IMR-90 (cell line): ENCODE measurements around the gene RPL35. TPM values are rescaled to one million over a fixed set of nuclear protein-coding genes. Genes with fewer than 3 reads are reported as not detected.

Experiments
- ATAC-seq: fragments of 200-7000 bp; cut with Tn5 transposase; 2 replicates; pipeline ENCODE4 v1.9.1; 2020; ENCODE audit warnings: low read depth, mild to moderate bottlenecking, moderate library complexity
- BruUV-seq: library from RNA; stranded (reverse); fragments of 400-500 nt; replicated peaks from 2 replicates; lab custom pipeline; 2021; lab: Mats Ljungman, UMichigan
- CTCF ChIA-PET: fragments of 300-600 bp; formaldehyde crosslinking; extraction: SDS; loops from one replicate; lab custom pipeline; 2021; ENCODE audit warnings: antibody characterized with exemption; lab: Yijun Ruan, JAX
- POLR2A ChIA-PET: fragments of 300-600 bp; sonication (Branson Sonifier 250); formaldehyde crosslinking; loops from one replicate; lab custom pipeline; 2022; ENCODE audit warnings: antibody characterized with exemption; ENCODE audit not compliant: unreplicated experiment; lab: Charles Lee
- DNase-seq: peaks from one replicate; pipeline ENCODE4 v3.0.0; 2013
- H2AFZ ChIP-seq: replicated peaks from 2 replicates; pipeline ENCODE3; 2013; ENCODE audit warnings: low read length, mild to moderate bottlenecking; ENCODE audit not compliant: poor library complexity
- H2AK5ac ChIP-seq: 2 replicates; pipeline ENCODE4 v1.6.1; 2013; ENCODE audit warnings: low read depth, low read length, inconsistent platforms
- H2AK9ac ChIP-seq: replicated peaks from 2 replicates; pipeline ENCODE3; 2013; ENCODE audit warnings: mild to moderate bottlenecking, low read depth, low read length, moderate library complexity; ENCODE audit not compliant: poor library complexity
- H2BK120ac ChIP-seq: 2 replicates; pipeline ENCODE4 v1.6.1; 2013; ENCODE audit warnings: low read depth, low read length, inconsistent platforms
- H2BK15ac ChIP-seq: 3 replicates; pipeline ENCODE4 v1.6.1; 2013; ENCODE audit warnings: low read depth, low read length, inconsistent platforms
- H2BK20ac ChIP-seq: 2 replicates; pipeline ENCODE4 v1.6.1; 2013; ENCODE audit warnings: low read depth, mild to moderate bottlenecking, inconsistent platforms, low read length, moderate library complexity
- H2BK5ac ChIP-seq: 2 replicates; pipeline ENCODE4 v1.6.1; 2013; ENCODE audit warnings: mild to moderate bottlenecking, low read depth, low read length, inconsistent platforms; ENCODE audit not compliant: poor library complexity, severe bottlenecking
- H3K14ac ChIP-seq: replicated peaks from 2 replicates; pipeline ENCODE4 v1.6.1; 2013; ENCODE audit warnings: low read depth, low read length, inconsistent platforms
- H3K18ac ChIP-seq: 2 replicates; pipeline ENCODE4 v1.6.1; 2013; ENCODE audit warnings: low read depth, low read length, control low read depth
- H3K23ac ChIP-seq: 2 replicates; pipeline ENCODE4 v1.6.1; 2013; ENCODE audit warnings: low read depth, low read length, inconsistent platforms
- H3K27ac ChIP-seq: 2 replicates; pipeline ENCODE4 v1.5.1; 2013; ENCODE audit warnings: mild to moderate bottlenecking, control low read depth, low read length; ENCODE audit not compliant: insufficient read depth
- H3K27me3 ChIP-seq: 2 replicates; pipeline ENCODE4 v1.6.1; 2013; ENCODE audit warnings: low read length; ENCODE audit not compliant: control insufficient read depth, insufficient read depth
- H3K36me3 ChIP-seq: 2 replicates; pipeline ENCODE4 v1.6.1; 2013; ENCODE audit warnings: low read length, mixed read lengths; ENCODE audit not compliant: control insufficient read depth, insufficient read depth
- H3K4ac ChIP-seq: 2 replicates; pipeline ENCODE4 v1.6.1; 2013; ENCODE audit warnings: low read depth, low read length, inconsistent platforms
- H3K4me1 ChIP-seq: 2 replicates; pipeline ENCODE4 v1.6.1; 2013; ENCODE audit warnings: low read length, mixed read lengths; ENCODE audit not compliant: control insufficient read depth, insufficient read depth
- H3K4me2 ChIP-seq: 2 replicates; pipeline ENCODE4 v1.6.1; 2013; ENCODE audit warnings: low read depth, mild to moderate bottlenecking, control low read depth, low read length, moderate library complexity
- H3K4me3 ChIP-seq: 2 replicates; pipeline ENCODE4 v1.5.1; 2013; ENCODE audit warnings: low read depth, mild to moderate bottlenecking, control low read depth, low read length, moderate library complexity; ENCODE audit not compliant: insufficient read depth
- H3K56ac ChIP-seq: 2 replicates; pipeline ENCODE4 v1.6.1; 2013; ENCODE audit warnings: low read length, inconsistent platforms; ENCODE audit not compliant: insufficient read depth; ENCODE audit errors: extremely low read depth
- H3K79me1 ChIP-seq, 2 experiments: 2 replicates each; pipeline ENCODE4 v1.6.1; 2013; ENCODE audit warnings: low read length in 2 of 2, inconsistent platforms in 1 of 2, low read depth in 1 of 2
- H3K9ac ChIP-seq: 2 replicates; pipeline ENCODE4 v1.6.1; 2013; ENCODE audit warnings: low read depth, low read length, control low read depth
- H3K9me1 ChIP-seq: 2 replicates; pipeline ENCODE4 v1.6.1; 2013; ENCODE audit warnings: low read length, inconsistent platforms; ENCODE audit not compliant: insufficient read depth
- H3K9me3 ChIP-seq: 2 replicates; pipeline ENCODE4 v1.6.1; 2013; ENCODE audit warnings: low read length; ENCODE audit not compliant: control insufficient read depth, insufficient read depth
- H4K20me1 ChIP-seq: 2 replicates; pipeline ENCODE4 v1.6.1; 2013; ENCODE audit warnings: low read length, inconsistent platforms; ENCODE audit not compliant: insufficient read depth
- H4K5ac ChIP-seq: 2 replicates; pipeline ENCODE4 v1.6.1; 2013; ENCODE audit warnings: mild to moderate bottlenecking, low read depth, low read length, control low read depth
- H4K8ac ChIP-seq, 2 experiments: 2 replicates each; pipeline ENCODE4 v1.6.1; 2013; ENCODE audit warnings: low read depth in 2 of 2, low read length in 2 of 2, control low read depth in 1 of 2, inconsistent platforms in 1 of 2
- H4K91ac ChIP-seq: 2 replicates; pipeline ENCODE4 v1.6.1; 2013; ENCODE audit warnings: low read depth, low read length, inconsistent platforms; ENCODE audit not compliant: insufficient read depth
- BHLHE40 ChIP-seq: fragments of 150-350 bp; IDR thresholded peaks from 2 replicates; pipeline ENCODE4 v1.6.1; 2016; ENCODE audit warnings: mild to moderate bottlenecking, low read depth, low read length
- CEBPB ChIP-seq: IDR thresholded peaks from 2 replicates; pipeline ENCODE4 v1.6.1; 2012; ENCODE audit warnings: low read depth, low read length, improper control_type of control experiment
- CHD1 ChIP-seq: IDR thresholded peaks from 2 replicates; pipeline ENCODE4 v1.6.1; 2012; ENCODE audit warnings: low read depth, low read length, improper control_type of control experiment
- FOS ChIP-seq: fragments of 150-350 bp; IDR thresholded peaks from 2 replicates; pipeline ENCODE4 v1.6.1; 2016; ENCODE audit warnings: low read depth, low read length
- MAFK ChIP-seq: IDR thresholded peaks from 2 replicates; pipeline ENCODE4 v1.6.1; 2012; ENCODE audit warnings: low read depth, low read length, improper control_type of control experiment
- MAZ ChIP-seq: IDR thresholded peaks from 2 replicates; pipeline ENCODE4 v1.6.1; 2012; ENCODE audit warnings: low read depth, mild to moderate bottlenecking, low read length, improper control_type of control experiment, moderate library complexity, borderline replicate concordance
- MXI1 ChIP-seq: IDR thresholded peaks from 2 replicates; pipeline ENCODE4 v1.6.1; 2012; ENCODE audit warnings: low read depth, mild to moderate bottlenecking, low read length, moderate library complexity, borderline replicate concordance
- NFE2L2 ChIP-seq: fragments of 150-350 bp; IDR thresholded peaks from 2 replicates; pipeline ENCODE4 v1.6.1; 2016; ENCODE audit warnings: low read depth, mild to moderate bottlenecking, low read length
- POLR2A ChIP-seq: IDR thresholded peaks from 2 replicates; pipeline ENCODE4 v1.6.1; 2012; ENCODE audit warnings: mild to moderate bottlenecking, low read depth, low read length
- RAD21 ChIP-seq: IDR thresholded peaks from 2 replicates; pipeline ENCODE4 v1.6.1; 2012; ENCODE audit warnings: low read length, improper control_type of control experiment
- RCOR1 ChIP-seq: IDR thresholded peaks from 2 replicates; pipeline ENCODE4 v1.6.1; 2012; ENCODE audit warnings: mild to moderate bottlenecking, low read length, improper control_type of control experiment; ENCODE audit not compliant: insufficient replicate concordance
- RFX5 ChIP-seq: IDR thresholded peaks from 2 replicates; pipeline ENCODE4 v1.8.0; 2012; ENCODE audit warnings: low read depth, mild to moderate bottlenecking, low read length, moderate library complexity
- SMC3 ChIP-seq: fragments of 150-350 bp; IDR thresholded peaks from 2 replicates; pipeline ENCODE4 v1.6.1; 2016; ENCODE audit warnings: low read depth, mild to moderate bottlenecking, antibody characterized with exemption, low read length, moderate library complexity
- dilution Hi-C: fragments of 300-500 bp; cut with HindIII; formaldehyde crosslinking; loops from one replicate; pipeline ENCODE4 v1.14.3; 2018; ENCODE audit warnings: low sequenced_read_pairs; ENCODE audit not compliant: unreplicated experiment
- in situ Hi-C: fragments of 300-500 bp; cut with MboI; formaldehyde crosslinking; loops from 3 replicates; pipeline ENCODE4 v1.14.3; 2019; ENCODE audit warnings: low sequenced_read_pairs, inconsistent platforms, mixed read lengths
- intact Hi-C: fragments of 100-400 bp; cut with micrococcal nuclease; formaldehyde crosslinking; loops from 2 replicates; pipeline ENCODE4 v1.10.0; 2022
- polyA plus RNA-seq, 3 experiments: library from polyadenylated mRNA; depleted of rRNA; stranded (reverse); fragments of >200 nt; gene quantifications; 2 replicates each; pipeline ENCODE4 v1.2.3, GENCODE V29; 2012; ENCODE audit warnings: low replicate concordance in 1 of 3
- total RNA-seq: library from RNA; depleted of rRNA; stranded (reverse); fragments of >200 nt; gene quantifications from 2 replicates; pipeline ENCODE4 v1.2.3, GENCODE V29; 2012
- TF ChIP-seq, protein P1 (sequence below): fragments of 150-350 bp; IDR thresholded peaks from 2 replicates; pipeline ENCODE4 v1.6.1; 2017; ENCODE audit warnings: mild to moderate bottlenecking, antibody characterized with exemption, low read length, low read depth
- TF ChIP-seq, protein P2 (sequence below): fragments of 150-350 bp; IDR thresholded peaks from 2 replicates; pipeline ENCODE4 v1.6.1; 2016; ENCODE audit warnings: low read depth, mild to moderate bottlenecking, low read length, moderate library complexity, borderline replicate concordance
- TF ChIP-seq, protein P3 (sequence below): conservative IDR thresholded peaks from 2 replicates; pipeline ENCODE4 v1.5.1; 2012; ENCODE audit warnings: mild to moderate bottlenecking, low read depth, low read length, improper control_type of control experiment

RPL35 gene
- total and polyA plus RNA-seq, 2 of the 4 experiments (the other 2 are of a cell fraction): 881 to 1,650 TPM

GRCh38 chr9:124894741-124895170 lies 33.0 kb upstream of the RPL35 start:
- Histone ChIP-seq H4K5ac (no peak overlapping the region), H3K27me3 (no peaks in the 10 kb centered on the region), H3K9me1 (no peaks in the 10 kb centered on the region), H4K20me1 (no peaks in the 10 kb centered on the region; the same call in 1 of the 2 replicates), H3K4me2 (no peak overlapping the region), H3K9ac (no peak overlapping the region), H3K4ac (no peak overlapping the region), H3K4me3 (no peak overlapping the region), H3K4me1 (0 out of 2 replicates have a peak, but pooled peaks cover 2% of the 10 kb centered on the region), H3K56ac (no peak overlapping the region), H2BK120ac (no peak overlapping the region), H3K18ac (no peak overlapping the region), H3K27ac (no peak overlapping the region), H2AFZ (no peak overlapping the region), H4K8ac (no peak overlapping the region; a peak in 1 of 4 replicates), H2BK5ac (no peak overlapping the region), H3K79me1 (peaks cover 4 to 7% of the 10 kb centered on the region in 2 experiments; a peak in 3 of 4 replicates), H2AK5ac (no peak overlapping the region), H3K9me3 (no peaks in the 10 kb centered on the region), H3K36me3 (peaks cover 36% of the 10 kb centered on the region), H2BK20ac (no peak overlapping the region), H3K23ac (no peak overlapping the region), H3K14ac (no peak overlapping the region), H2AK9ac (no peak overlapping the region), H4K91ac (no peak overlapping the region), H2BK15ac (no peak overlapping the region)
- POLR2A ChIA-PET: no interaction called here
- intact Hi-C loops: loop anchor here (1.0 kb wide), 1 partner anchor 120 kb away; no protein-coding TSS in a partner anchor
- CTCF ChIA-PET: interaction anchor here (1.5 to 1.8 kb wide), 2 partner anchors 16 to 120 kb away, joined by 5 to 7 read pairs; no protein-coding TSS in a partner anchor
- ATAC-seq: peak; percentile 90
- in situ Hi-C loops: no loop called here
- DNase-seq: peak; percentile 55
- BruUV-seq: no TSS peak
- dilution Hi-C loops: no loop called here
- no peak for TF ChIP-seq NFE2L2
- no peak for TF ChIP-seq MAFK
- TF ChIP-seq, protein P1, sequence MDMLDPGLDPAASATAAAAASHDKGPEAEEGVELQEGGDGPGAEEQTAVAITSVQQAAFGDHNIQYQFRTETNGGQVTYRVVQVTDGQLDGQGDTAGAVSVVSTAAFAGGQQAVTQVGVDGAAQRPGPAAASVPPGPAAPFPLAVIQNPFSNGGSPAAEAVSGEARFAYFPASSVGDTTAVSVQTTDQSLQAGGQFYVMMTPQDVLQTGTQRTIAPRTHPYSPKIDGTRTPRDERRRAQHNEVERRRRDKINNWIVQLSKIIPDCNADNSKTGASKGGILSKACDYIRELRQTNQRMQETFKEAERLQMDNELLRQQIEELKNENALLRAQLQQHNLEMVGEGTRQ: no peak
- TF ChIP-seq RFX5: no peak
- TF ChIP-seq CHD1: no peak
- TF ChIP-seq CEBPB: peak; percentile 20; the same call in 1 of the 2 replicates
- no peak for TF ChIP-seq MAZ
- TF ChIP-seq POLR2A: no peak
- peak; percentile 38; the same call in 1 of the 2 replicates for TF ChIP-seq SMC3
- no peak for TF ChIP-seq FOS
- no peak for TF ChIP-seq MXI1
- TF ChIP-seq RAD21: peak; percentile 61
- TF ChIP-seq, protein P2, sequence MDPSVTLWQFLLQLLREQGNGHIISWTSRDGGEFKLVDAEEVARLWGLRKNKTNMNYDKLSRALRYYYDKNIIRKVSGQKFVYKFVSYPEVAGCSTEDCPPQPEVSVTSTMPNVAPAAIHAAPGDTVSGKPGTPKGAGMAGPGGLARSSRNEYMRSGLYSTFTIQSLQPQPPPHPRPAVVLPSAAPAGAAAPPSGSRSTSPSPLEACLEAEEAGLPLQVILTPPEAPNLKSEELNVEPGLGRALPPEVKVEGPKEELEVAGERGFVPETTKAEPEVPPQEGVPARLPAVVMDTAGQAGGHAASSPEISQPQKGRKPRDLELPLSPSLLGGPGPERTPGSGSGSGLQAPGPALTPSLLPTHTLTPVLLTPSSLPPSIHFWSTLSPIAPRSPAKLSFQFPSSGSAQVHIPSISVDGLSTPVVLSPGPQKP: no peak
- TF ChIP-seq, protein P3, sequence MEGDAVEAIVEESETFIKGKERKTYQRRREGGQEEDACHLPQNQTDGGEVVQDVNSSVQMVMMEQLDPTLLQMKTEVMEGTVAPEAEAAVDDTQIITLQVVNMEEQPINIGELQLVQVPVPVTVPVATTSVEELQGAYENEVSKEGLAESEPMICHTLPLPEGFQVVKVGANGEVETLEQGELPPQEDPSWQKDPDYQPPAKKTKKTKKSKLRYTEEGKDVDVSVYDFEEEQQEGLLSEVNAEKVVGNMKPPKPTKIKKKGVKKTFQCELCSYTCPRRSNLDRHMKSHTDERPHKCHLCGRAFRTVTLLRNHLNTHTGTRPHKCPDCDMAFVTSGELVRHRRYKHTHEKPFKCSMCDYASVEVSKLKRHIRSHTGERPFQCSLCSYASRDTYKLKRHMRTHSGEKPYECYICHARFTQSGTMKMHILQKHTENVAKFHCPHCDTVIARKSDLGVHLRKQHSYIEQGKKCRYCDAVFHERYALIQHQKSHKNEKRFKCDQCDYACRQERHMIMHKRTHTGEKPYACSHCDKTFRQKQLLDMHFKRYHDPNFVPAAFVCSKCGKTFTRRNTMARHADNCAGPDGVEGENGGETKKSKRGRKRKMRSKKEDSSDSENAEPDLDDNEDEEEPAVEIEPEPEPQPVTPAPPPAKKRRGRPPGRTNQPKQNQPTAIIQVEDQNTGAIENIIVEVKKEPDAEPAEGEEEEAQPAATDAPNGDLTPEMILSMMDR: peak; percentile 62
- TF ChIP-seq RCOR1: no peak
- peak; percentile 40; the same call in 1 of the 2 replicates for TF ChIP-seq BHLHE40
